Stimulated activated CD4-positive, alpha-beta T cell treated with anti-CD3 and anti-CD28 coated beads, Interleukin-2, amount 100 ng/mL, for 4 hours (primary cell): ENCODE data around the gene SCGN.
"Not testable (repeated sequence)": the region's sequence is repeated elsewhere in the genome, so short reads cannot be mapped to it uniquely, and the experiment has no call there.

Source experiments
- DNase-seq: peaks from one replicate; pipeline ENCODE4 v3.0.0-alpha.2; 2020; ENCODE audit warnings: low read depth

Gene SCGN

GRCh38 chr6:25730907-25731306 is 78.9 kb downstream of the SCGN start:
- no peak for DNase-seq

DNA sequence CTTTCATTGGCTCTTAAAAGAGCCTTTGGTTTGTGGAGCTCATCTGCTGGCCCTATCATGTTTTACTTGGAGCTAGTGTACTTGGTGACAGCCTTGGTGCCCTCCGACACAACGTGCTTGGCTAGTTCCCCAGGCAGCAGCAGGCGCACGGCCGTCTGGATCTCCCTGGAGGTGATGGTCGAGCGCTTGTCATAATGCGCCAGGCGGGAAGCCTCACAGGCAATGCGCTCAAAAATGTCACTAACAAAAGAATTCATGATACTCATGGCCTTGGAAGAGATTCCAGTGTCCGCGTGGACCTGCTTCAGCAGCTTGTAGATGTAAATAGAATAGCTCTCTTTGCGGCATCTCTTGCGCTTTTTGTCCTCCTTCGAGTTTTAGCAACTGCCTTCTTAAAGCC is 79.7 kb downstream of the SCGN start:
- DNase-seq: no peak

- no peak for DNase-seq
Observed at GRCh38 chr6:25732468-25733198, 80.6 kb downstream of the SCGN start.

GRCh38 chr6:25735261-25735660 is 83.2 kb downstream of the SCGN start:
- no peak for DNase-seq

DNA sequence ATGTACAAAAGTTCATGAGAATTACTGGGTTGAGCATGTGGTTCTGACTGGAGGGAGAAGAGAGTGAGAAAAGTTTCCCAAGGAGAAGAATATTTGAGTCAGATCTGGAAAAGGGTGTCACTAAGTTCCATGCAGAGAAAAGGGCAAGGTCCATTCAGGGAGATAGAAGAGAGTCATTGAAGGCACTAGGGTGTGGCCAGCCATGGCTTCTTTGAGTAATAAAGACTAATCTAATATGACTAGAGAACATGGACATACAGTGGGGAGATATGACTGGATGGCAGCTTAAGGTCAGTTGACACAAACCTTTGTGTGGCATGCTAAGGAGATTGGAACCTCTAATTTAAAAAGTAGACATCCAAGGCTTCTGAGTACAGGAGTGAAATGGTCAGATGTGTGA is 91.9 kb downstream of the SCGN start:
- DNase-seq: no peak

DNA sequence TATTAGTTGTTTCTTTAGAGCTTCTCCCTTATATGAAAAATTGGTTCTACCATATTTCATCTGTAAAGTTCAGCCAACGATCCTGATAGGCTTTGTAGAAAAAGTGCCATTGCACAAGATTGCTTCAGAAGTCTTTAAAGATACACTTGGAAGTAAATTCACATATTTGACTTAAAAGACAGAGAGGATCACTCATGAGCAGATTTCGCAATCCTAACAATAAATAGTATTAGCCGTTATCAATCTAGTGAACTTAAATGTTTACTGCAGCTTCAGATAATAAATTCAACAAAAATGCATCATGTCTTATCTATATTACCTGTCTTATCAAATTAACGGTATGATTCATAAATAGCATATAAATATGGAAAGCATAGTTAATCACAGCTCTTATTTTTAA is 93.8 kb downstream of the SCGN start:
- DNase-seq: no peak

GRCh38 chr6:25746968-25747367 is 95.0 kb downstream of the SCGN start:
- no peak for DNase-seq

DNA sequence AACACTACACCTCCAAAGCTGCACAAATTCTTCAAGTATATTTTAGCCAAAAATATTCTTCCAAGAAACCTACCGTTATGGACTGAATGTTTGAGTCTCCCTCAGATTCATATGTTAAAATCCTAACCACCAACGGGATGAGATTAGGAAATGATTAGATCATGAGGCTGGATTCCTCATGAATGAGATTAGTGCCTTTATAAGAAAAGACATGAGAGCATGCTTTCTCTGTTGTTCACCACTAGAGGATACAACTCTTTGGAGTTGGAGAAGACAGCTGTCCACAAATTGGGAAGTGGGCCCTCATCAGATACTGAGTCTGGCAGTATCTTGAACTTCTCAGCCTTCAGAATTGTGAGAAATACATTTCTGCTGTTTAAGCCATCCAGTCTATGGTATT is 95.5 kb downstream of the SCGN start:
- DNase-seq: no peak

GRCh38 chr6:25748049-25748448 is 96.0 kb downstream of the SCGN start:
- no peak for DNase-seq

GRCh38 chr6:25748601-25749517 is 96.8 kb downstream of the SCGN start:
- DNase-seq: not testable (repeated sequence)

- DNase-seq: no peak
Observed at GRCh38 chr6:25749837-25750236, 97.8 kb downstream of the SCGN start.

GRCh38 chr6:25750906-25751305 is 98.9 kb downstream of the SCGN start:
- DNase-seq: no peak
